Fibroblast of lung (primary cell): ENCODE data around the gene DPP6. TPM values are rescaled to one million over a fixed set of nuclear protein-coding genes. Genes with fewer than 3 reads are reported as not detected.

Experiments
- DNase-seq, 2 donors: peaks; one replicate each; pipeline versions ENCODE4 v3.0.0 to v3.0.0-alpha.2; 2010; ENCODE audit warnings: low read depth in 2 of 2
- H2AFZ ChIP-seq: 2 replicates; pipeline ENCODE4 v1.5.1; 2012; ENCODE audit warnings: low read length, control low read depth, inconsistent platforms
- H3K27ac ChIP-seq: 2 replicates; pipeline ENCODE4 v1.5.1; 2011; ENCODE audit warnings: low read length, control low read depth; ENCODE audit not compliant: insufficient read depth
- H3K27me3 ChIP-seq: 2 replicates; pipeline ENCODE4 v1.5.1; 2011; ENCODE audit warnings: mild to moderate bottlenecking, low read length; ENCODE audit not compliant: control insufficient read depth, insufficient read depth
- H3K36me3 ChIP-seq: 2 replicates; pipeline ENCODE4 v1.5.1; 2011; ENCODE audit warnings: low read length; ENCODE audit not compliant: control insufficient read depth, insufficient read depth
- H3K4me1 ChIP-seq: 2 replicates; pipeline ENCODE4 v1.5.1; 2011; ENCODE audit warnings: low read length; ENCODE audit not compliant: control insufficient read depth, insufficient read depth; ENCODE audit errors: extremely low read depth
- H3K4me2 ChIP-seq: 2 replicates; pipeline ENCODE4 v1.5.1; 2011; ENCODE audit warnings: low read length, control low read depth; ENCODE audit not compliant: insufficient read depth; ENCODE audit errors: extremely low read depth
- H3K4me3 ChIP-seq, 4 experiments: fragments of 200-600 bp in 1 of 4; sonication (generic) in 1 of 4; replicated peaks in 1 of 4; 2 replicates each; pipeline ENCODE4 v1.5.1; 2011 to 2016; ENCODE audit warnings: low read length in 4 of 4, low read depth in 3 of 4, mild to moderate bottlenecking in 3 of 4, control low read depth in 2 of 4, inconsistent platforms in 1 of 4, mixed read lengths in 1 of 4; ENCODE audit not compliant: insufficient read depth in 1 of 4; ENCODE audit errors: control extremely low read depth in 1 of 4
- H3K79me2 ChIP-seq: 2 replicates; pipeline ENCODE4 v1.5.1; 2012; ENCODE audit warnings: mild to moderate bottlenecking, low read length, inconsistent platforms; ENCODE audit not compliant: control insufficient read depth, insufficient read depth
- H3K9ac ChIP-seq: 2 replicates; pipeline ENCODE4 v1.5.1; 2011; ENCODE audit warnings: mild to moderate bottlenecking, low read length, control low read depth; ENCODE audit not compliant: insufficient read depth
- H3K9me3 ChIP-seq: 2 replicates; pipeline ENCODE4 v1.5.1; 2012; ENCODE audit warnings: low read depth, low read length; ENCODE audit not compliant: control insufficient read depth, insufficient read depth
- H4K20me1 ChIP-seq: 2 replicates; pipeline ENCODE4 v1.5.1; 2011; ENCODE audit warnings: low read length; ENCODE audit not compliant: control insufficient read depth, insufficient read depth; ENCODE audit errors: extremely low read depth
- EZH2 ChIP-seq: IDR thresholded peaks from 2 replicates; pipeline ENCODE4 v1.5.1; 2012; ENCODE audit warnings: low read length, control low read depth, mild to moderate bottlenecking; ENCODE audit errors: missing control alignments
- polyA plus RNA-seq, 2 donors: library from polyadenylated mRNA; depleted of rRNA in 1 of 2; stranded (reverse) in 1 of 2; unstranded in 1 of 2; fragments of >200 nt; gene quantifications; 2 replicates each; pipeline ENCODE4 v1.2.1, GENCODE V29; 2011 to 2012; ENCODE audit warnings: missing spikeins in 1 of 2
- total RNA-seq: library from RNA; depleted of rRNA; stranded (reverse); fragments of >200 nt; gene quantifications from 2 replicates; pipeline ENCODE4 v1.2.1, GENCODE V29; 2014
- TF ChIP-seq, protein P1 (sequence below), 2 donors: IDR thresholded peaks in 1 of 2; conservative IDR thresholded peaks in 1 of 2; 1 replicate in 1 of 2; 2 replicates in 1 of 2; pipeline ENCODE4 v1.5.1; 2011 to 2012; ENCODE audit warnings: low read length in 2 of 2, control low read depth in 1 of 2, inconsistent platforms in 1 of 2, low read depth in 1 of 2, mild to moderate bottlenecking in 1 of 2

Gene DPP6
- total and polyA plus RNA-seq, 2 donors (not counting 1 experiment from before 2014, with no cell fraction given) = not detected

DNA sequence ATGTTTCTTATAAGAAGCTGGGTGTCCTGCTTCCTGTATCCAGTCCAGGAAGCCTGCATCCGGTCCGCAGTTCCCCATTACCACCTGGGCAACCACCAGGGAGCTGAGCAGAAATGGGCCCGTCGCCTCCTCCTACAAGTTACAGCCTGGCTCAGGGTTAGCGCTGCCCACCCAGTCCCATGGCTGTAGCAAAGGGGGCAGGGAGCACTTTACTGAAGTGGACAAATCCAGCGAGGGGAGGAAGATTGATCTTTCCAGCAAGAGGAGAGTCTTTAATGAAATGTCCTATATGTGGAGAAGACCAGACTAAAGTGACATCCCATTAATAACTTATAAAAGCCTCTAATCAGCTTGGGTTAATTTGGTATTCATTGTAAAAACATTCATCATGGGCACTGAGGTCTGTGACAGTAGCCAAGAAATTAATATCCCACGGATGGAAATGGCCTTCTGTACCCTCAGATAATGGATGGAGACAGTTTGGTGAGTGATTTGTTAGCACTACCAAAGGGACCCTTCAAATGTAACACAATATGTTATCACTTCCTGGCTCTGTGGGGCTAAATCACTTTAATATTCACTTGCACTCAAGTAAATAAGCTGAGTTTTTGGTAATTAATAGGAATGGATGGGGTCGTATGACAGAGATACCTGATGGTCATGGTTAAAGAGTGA is 627.3 kb downstream of the DPP6 start:
- no peaks in the 10 kb centered on the region for H3K27me3 ChIP-seq
- DNase-seq = no peak
- no peak overlapping the region for H3K4me3 ChIP-seq
- H3K4me2 ChIP-seq = no peak overlapping the region
- no peak overlapping the region for H3K27ac ChIP-seq
- H3K79me2 ChIP-seq = no peaks in the 10 kb centered on the region
- no peak for TF ChIP-seq EZH2
- TF ChIP-seq, protein P1, sequence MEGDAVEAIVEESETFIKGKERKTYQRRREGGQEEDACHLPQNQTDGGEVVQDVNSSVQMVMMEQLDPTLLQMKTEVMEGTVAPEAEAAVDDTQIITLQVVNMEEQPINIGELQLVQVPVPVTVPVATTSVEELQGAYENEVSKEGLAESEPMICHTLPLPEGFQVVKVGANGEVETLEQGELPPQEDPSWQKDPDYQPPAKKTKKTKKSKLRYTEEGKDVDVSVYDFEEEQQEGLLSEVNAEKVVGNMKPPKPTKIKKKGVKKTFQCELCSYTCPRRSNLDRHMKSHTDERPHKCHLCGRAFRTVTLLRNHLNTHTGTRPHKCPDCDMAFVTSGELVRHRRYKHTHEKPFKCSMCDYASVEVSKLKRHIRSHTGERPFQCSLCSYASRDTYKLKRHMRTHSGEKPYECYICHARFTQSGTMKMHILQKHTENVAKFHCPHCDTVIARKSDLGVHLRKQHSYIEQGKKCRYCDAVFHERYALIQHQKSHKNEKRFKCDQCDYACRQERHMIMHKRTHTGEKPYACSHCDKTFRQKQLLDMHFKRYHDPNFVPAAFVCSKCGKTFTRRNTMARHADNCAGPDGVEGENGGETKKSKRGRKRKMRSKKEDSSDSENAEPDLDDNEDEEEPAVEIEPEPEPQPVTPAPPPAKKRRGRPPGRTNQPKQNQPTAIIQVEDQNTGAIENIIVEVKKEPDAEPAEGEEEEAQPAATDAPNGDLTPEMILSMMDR (conservative IDR thresholded peaks at IDR 0.05 in 1 of 2, IDR thresholded peaks at IDR 0.05 in 1 of 2; ENCODE audit: low read depth in 1 of 2, low read length in 2 of 2) = no peak
- H3K4me1 ChIP-seq = no peaks in the 10 kb centered on the region
- no peaks in the 10 kb centered on the region for H3K36me3 ChIP-seq
- H3K9ac ChIP-seq = no peak overlapping the region
- H3K9me3 ChIP-seq = no peaks in the 10 kb centered on the region
- no peaks in the 10 kb centered on the region for H4K20me1 ChIP-seq
- no peak overlapping the region for H2AFZ ChIP-seq

DNA sequence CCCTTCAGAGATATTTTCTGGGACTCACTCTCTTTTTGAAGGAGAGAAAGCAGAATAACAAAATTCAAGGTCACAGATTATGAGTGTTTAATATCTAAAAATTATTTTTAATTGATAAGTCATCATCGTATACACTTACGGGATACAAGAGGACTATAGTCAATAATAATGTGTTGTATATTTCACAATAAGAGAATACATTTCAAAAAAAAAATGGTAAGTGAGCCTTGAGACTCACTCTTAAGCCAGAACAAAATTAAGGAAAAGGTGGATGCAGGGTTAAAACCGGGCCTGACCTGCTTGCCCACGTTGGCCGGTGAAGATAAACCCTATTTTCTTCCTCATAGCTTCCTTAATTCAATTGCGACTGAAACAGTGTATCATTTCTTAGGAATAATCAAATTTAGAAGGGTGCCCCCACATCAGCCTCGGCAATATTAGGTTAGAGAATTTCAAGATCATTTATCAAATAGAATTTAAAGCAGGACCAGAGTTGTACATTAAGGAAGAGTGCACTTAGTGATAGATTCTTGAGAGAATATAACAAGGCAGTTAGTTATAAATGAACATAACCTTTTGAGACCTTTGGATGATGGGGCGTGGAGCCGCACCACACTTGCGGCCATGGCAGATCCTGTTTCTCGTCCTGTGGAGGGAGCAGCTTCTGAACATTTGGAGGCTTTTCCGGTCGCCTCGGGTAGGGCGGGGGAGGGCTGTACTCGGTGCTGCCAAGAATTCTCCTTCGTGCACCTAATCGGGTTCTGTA is 628.9 kb downstream of the DPP6 start:
- Histone ChIP-seq H2AFZ (no peak overlapping the region), H3K36me3 (no peaks in the 10 kb centered on the region), H3K4me1 (no peaks in the 10 kb centered on the region), H3K4me2 (no peak overlapping the region), H3K27me3 (no peaks in the 10 kb centered on the region), H3K9me3 (no peaks in the 10 kb centered on the region), H3K4me3 (no peak overlapping the region), H3K27ac (no peak overlapping the region), H4K20me1 (no peaks in the 10 kb centered on the region), H3K9ac (no peak overlapping the region), H3K79me2 (no peaks in the 10 kb centered on the region)
- no peak for TF ChIP-seq EZH2
- TF ChIP-seq, protein P1 (conservative IDR thresholded peaks at IDR 0.05 in 1 of 2, IDR thresholded peaks at IDR 0.05 in 1 of 2; ENCODE audit: low read depth in 1 of 2, low read length in 2 of 2) = no peak
- no peak for DNase-seq

DNA sequence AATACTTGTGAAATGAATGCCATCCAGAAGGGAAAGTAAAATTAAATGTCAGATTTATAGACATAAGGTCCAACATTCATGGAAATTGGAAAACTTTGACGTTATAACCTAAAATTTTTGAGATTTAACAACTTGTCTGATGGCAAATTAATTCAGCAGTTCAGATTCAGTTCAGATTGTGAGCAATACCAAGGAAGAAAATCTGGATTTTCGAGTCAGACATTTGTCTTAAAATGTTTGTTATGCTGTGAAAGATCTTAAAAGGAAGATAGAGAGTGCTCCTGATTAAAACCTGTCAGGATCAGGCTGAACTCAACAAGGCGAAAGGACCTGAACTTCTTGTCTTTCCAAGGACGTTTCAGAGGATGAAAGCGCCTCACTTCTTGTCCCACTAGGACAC is 629.8 kb downstream of the DPP6 start:
- no peak overlapping the region for H3K4me2 ChIP-seq
- no peak for DNase-seq
- TF ChIP-seq, protein P1 (conservative IDR thresholded peaks at IDR 0.05 in 1 of 2, IDR thresholded peaks at IDR 0.05 in 1 of 2; ENCODE audit: low read depth in 1 of 2, low read length in 2 of 2) = no peak
- TF ChIP-seq EZH2 = no peak
- no peaks in the 10 kb centered on the region for H3K4me1 ChIP-seq
- no peaks in the 10 kb centered on the region for H3K9me3 ChIP-seq
- no peaks in the 10 kb centered on the region for H4K20me1 ChIP-seq
- no peaks in the 10 kb centered on the region for H3K36me3 ChIP-seq
- no peak overlapping the region for H3K9ac ChIP-seq
- H3K79me2 ChIP-seq = no peaks in the 10 kb centered on the region
- no peak overlapping the region for H3K27ac ChIP-seq
- no peaks in the 10 kb centered on the region for H3K27me3 ChIP-seq
- H3K4me3 ChIP-seq = no peak overlapping the region
- no peak overlapping the region for H2AFZ ChIP-seq
